ENCODE measurements around the gene TIE1. TPM values are rescaled to one million over a fixed set of nuclear protein-coding genes. Genes with fewer than 3 reads are reported as not detected.

The TIE1 gene
- total RNA-seq, 2 donors from 2014 or later: 23.7 to 25.7 TPM

GRCh38 chr1:43352881-43353280 is 52.1 kb downstream of the TIE1 start:
- ATAC-seq (ENCODE audit: insufficient number of reproducible peaks, low FRiP score, low read depth) (no peak), DNase-seq (ENCODE audit: low spot score) (no peak)
- Histone ChIP-seq H3K27ac (no peak overlapping the region), H3K4me1 (ENCODE audit: control insufficient read depth in 1 of 2, low read depth in 2 of 2) (peaks cover 2 to 22% of the 10 kb centered on the region in 2 donors), H3K27me3 (replicated peaks; ENCODE audit: insufficient read depth) (no peaks in the 10 kb centered on the region), H3K9me3 (no peaks in the 10 kb centered on the region), H3K4me3 (no peak overlapping the region), H3K36me3 (no peaks in the 10 kb centered on the region)
- no peak for TF ChIP-seq CTCF (IDR thresholded peaks at IDR 0.05)

DNA sequence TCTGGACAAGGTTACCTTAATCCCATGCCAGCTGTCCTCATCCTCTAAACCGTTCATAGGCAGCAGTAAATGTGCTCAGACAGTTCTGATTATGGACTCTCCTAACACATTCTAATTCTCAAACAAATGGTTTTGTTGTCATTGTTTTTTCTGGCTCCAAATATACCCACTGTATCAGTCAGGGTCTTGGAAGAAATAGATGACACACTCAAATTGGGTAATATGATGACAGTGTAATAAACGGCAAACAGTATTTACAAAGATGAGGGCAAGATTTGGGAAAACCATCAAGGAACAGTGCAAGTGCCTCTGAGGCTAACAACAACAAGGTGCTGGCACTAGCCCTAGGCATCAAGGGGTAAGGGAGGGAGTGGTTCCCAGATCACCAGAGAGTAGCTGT is 53.7 kb downstream of the TIE1 start:
- H3K27me3 ChIP-seq (replicated peaks; ENCODE audit: insufficient read depth): no peaks in the 10 kb centered on the region
- no peaks in the 10 kb centered on the region for H3K36me3 ChIP-seq
- ATAC-seq (ENCODE audit: insufficient number of reproducible peaks, low FRiP score, low read depth) (no peak), DNase-seq (ENCODE audit: low spot score) (no peak)
- no peak overlapping the region for H3K27ac ChIP-seq
- TF ChIP-seq CTCF (IDR thresholded peaks at IDR 0.05): no peak
- peaks cover 9 to 25% of the 10 kb centered on the region in 2 donors for H3K4me1 ChIP-seq (ENCODE audit: control insufficient read depth in 1 of 2, low read depth in 2 of 2)
- H3K4me3 ChIP-seq: no peak overlapping the region
- H3K9me3 ChIP-seq: no peaks in the 10 kb centered on the region

- H3K27ac ChIP-seq: no peak overlapping the region
- H3K9me3 ChIP-seq: no peaks in the 10 kb centered on the region
- TF ChIP-seq CTCF (IDR thresholded peaks at IDR 0.05): no peak
- ATAC-seq (ENCODE audit: insufficient number of reproducible peaks, low FRiP score, low read depth) (no peak), DNase-seq (ENCODE audit: low spot score) (no peak)
- no peaks in the 10 kb centered on the region for H3K36me3 ChIP-seq
- peaks cover 9 to 20% of the 10 kb centered on the region in 2 donors for H3K4me1 ChIP-seq (ENCODE audit: control insufficient read depth in 1 of 2, low read depth in 2 of 2)
- no peaks in the 10 kb centered on the region for H3K27me3 ChIP-seq (replicated peaks; ENCODE audit: insufficient read depth)
- no peak overlapping the region for H3K4me3 ChIP-seq
These were observed 54.2 kb downstream of the TIE1 start for GRCh38 chr1:43354936-43355335.

GRCh38 chr1:43357251-43357650 is 56.5 kb downstream of the TIE1 start:
- H3K27me3 ChIP-seq (replicated peaks; ENCODE audit: insufficient read depth): no peaks in the 10 kb centered on the region
- H3K27ac ChIP-seq: no peak overlapping the region
- DNase-seq (ENCODE audit: low spot score) (no peak), ATAC-seq (ENCODE audit: insufficient number of reproducible peaks, low FRiP score, low read depth) (no peak)
- H3K36me3 ChIP-seq: peaks cover 8% of the 10 kb centered on the region
- no peak for TF ChIP-seq CTCF (IDR thresholded peaks at IDR 0.05)
- H3K4me3 ChIP-seq: no peak overlapping the region
- peaks cover 9 to 15% of the 10 kb centered on the region in 2 donors for H3K4me1 ChIP-seq (ENCODE audit: control insufficient read depth in 1 of 2, low read depth in 2 of 2)
- H3K9me3 ChIP-seq: no peaks in the 10 kb centered on the region

GRCh38 chr1:43358121-43358745 is 57.5 kb downstream of the TIE1 start:
- Histone ChIP-seq H3K27me3 (replicated peaks; ENCODE audit: insufficient read depth) (no peaks in the 10 kb centered on the region), H3K4me1 (ENCODE audit: control insufficient read depth in 1 of 2, low read depth in 2 of 2) (peaks cover 9 to 15% of the 10 kb centered on the region in 2 donors), H3K36me3 (peaks cover 18% of the 10 kb centered on the region), H3K4me3 (peak overlapping the region; percentile 98), H3K27ac (peak overlapping the region; percentile 94 to 97), H3K9me3 (no peaks in the 10 kb centered on the region)
- no peak for DNase-seq (ENCODE audit: low spot score)
- ATAC-seq (ENCODE audit: insufficient number of reproducible peaks, low FRiP score, low read depth): no peak
- TF ChIP-seq CTCF (IDR thresholded peaks at IDR 0.05): no peak
